ENCODE results near the gene ITGAE. TPM values are rescaled to one million over a fixed set of nuclear protein-coding genes. Genes with fewer than 3 reads are reported as not detected.

ITGAE gene
- total RNA-seq, 1 donor from 2014 or later = 17.1 TPM

DNA sequence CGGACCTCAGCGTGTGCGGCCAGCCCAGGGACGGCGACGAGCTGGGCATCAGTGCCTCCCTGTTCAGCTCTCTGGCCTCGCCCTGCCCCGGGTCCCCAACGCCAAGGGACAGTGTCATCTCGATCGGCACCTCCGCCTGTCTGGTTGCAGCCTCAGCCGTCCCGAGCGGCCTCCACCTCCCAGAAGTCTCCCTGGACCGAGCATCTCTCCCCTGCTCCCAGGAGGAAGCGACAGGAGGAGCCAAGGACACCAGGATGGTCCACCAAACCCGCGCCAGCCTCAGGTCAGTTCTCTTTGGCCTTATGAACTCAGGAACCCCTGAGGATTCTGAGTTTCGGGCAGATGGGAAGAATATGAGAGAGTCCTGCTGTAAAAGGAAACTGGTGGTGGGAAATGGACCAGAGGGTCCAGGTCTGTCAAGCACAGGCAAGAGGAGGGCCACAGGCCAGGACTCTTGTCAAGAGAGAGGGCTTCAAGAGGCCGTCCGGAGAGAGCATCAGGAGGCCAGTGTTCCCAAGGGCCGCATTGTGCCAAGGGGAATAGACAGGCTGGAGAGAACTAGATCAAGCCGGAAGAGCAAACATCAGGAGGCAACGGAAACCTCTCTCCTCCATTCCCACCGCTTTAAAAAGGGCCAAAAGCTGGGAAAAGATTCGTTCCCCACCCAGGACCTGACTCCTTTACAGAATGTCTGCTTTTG lies 76.5 kb downstream of the ITGAE start:
- Histone ChIP-seq H3K27me3 (ENCODE audit: control insufficient read depth, insufficient read depth, low read length) (no peaks in the 10 kb centered on the region), H3K4me3 (ENCODE audit: low read depth, low read length) (peak overlapping the region; percentile 57), H3K36me3 (ENCODE audit: control insufficient read depth, insufficient read depth, low read length) (no peaks in the 10 kb centered on the region)
- no peak for FAIRE-seq
- no peak for TF ChIP-seq CTCF (IDR thresholded peaks at IDR 0.05; ENCODE audit: insufficient read depth, low read length, severe bottlenecking)
- no peak for DNase-seq (ENCODE audit: low read depth)

DNA sequence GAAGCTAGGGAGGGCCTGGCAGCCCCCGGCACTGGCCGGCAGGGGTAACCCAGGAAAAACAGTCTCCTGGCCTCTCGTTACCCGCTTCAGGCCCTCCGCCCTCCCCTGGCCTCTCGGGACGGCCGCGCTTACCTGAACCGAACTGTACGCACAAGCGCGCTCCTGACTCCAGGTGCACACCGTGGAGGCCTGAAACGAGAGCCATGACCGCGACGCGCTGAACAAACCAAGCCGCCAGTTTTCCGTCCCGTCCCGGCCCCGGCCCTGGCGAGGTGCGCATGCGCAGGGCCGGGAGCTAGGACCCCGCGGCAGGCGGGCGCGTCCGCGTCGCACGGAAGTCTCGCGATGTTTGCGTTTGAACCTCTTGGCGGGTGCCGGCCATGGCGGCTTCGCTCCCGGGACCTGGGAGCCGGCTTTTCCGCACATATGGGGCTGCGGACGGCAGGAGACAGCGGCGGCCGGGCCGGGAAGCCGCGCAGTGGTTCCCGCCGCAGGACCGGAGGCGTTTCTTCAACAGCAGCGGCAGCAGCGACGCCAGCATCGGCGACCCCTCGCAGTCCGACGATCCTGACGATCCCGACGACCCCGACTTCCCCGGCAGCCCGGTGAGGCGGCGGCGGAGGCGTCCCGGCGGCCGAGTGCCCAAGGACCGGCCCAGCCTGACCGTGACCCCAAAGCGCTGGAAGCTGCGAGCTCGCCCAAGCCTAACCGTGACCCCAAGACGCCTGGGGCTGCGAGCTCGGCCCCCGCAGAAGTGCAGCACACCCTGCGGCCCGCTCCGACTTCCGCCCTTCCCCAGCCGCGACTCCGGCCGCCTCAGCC lies 77.2 kb downstream of the ITGAE start, which contains the start of gene HASPIN:
HASPIN (plus strand) TSS at position 348 of the 822 bp plus-strand sequence; CDS start at position 381, 33 bp downstream.
- Histone ChIP-seq H3K36me3 (ENCODE audit: control insufficient read depth, insufficient read depth, low read length) (peaks cover 1% of the 10 kb centered on the region), H3K4me3 (ENCODE audit: low read depth, low read length) (peak within 1 kb of the TSS; percentile 57), H3K27me3 (ENCODE audit: control insufficient read depth, insufficient read depth, low read length) (no peaks in the 10 kb centered on the region)
- DNase-seq (ENCODE audit: low read depth) = peak; percentile 69
- peak; percentile 21 for TF ChIP-seq CTCF (IDR thresholded peaks at IDR 0.05; ENCODE audit: insufficient read depth, low read length, severe bottlenecking)
- FAIRE-seq = no peak

DNA sequence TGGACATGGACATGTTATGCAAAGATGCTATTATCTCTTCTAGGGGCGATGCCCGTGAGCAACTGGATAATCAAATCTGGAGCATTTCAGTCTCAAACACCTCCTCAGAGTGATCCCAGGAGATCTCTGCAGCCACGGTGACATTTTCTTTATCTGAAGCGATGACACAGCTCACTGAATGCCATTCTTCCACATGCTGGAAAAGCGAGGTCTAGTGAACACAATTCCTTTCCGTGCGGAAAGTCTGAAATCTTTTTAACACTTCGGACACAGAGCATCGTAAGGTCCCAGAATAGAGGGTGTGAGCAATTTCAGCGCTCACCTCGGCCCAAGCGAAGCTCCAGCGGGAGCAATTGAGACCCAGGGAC lies 77.8 kb downstream of the ITGAE start:
- no peak for DNase-seq (ENCODE audit: low read depth)
- no peak for TF ChIP-seq CTCF (IDR thresholded peaks at IDR 0.05; ENCODE audit: insufficient read depth, low read length, severe bottlenecking)
- H3K36me3 ChIP-seq (ENCODE audit: control insufficient read depth, insufficient read depth, low read length) = peaks cover 3% of the 10 kb centered on the region
- H3K27me3 ChIP-seq (ENCODE audit: control insufficient read depth, insufficient read depth, low read length) = no peaks in the 10 kb centered on the region
- H3K4me3 ChIP-seq (ENCODE audit: low read depth, low read length) = peak overlapping the region; percentile 57
- no peak for FAIRE-seq

- Histone ChIP-seq H3K36me3 (ENCODE audit: control insufficient read depth, insufficient read depth, low read length) (peaks cover 4% of the 10 kb centered on the region), H3K4me3 (ENCODE audit: low read depth, low read length) (peak overlapping the region; percentile 57), H3K27me3 (ENCODE audit: control insufficient read depth, insufficient read depth, low read length) (no peaks in the 10 kb centered on the region)
- TF ChIP-seq CTCF (IDR thresholded peaks at IDR 0.05; ENCODE audit: insufficient read depth, low read length, severe bottlenecking) = no peak
- DNase-seq (ENCODE audit: low read depth) (no peak), FAIRE-seq (no peak)
These were observed 78.3 kb downstream of the ITGAE start for GRCh38 chr17:3722716-3723115.

DNA sequence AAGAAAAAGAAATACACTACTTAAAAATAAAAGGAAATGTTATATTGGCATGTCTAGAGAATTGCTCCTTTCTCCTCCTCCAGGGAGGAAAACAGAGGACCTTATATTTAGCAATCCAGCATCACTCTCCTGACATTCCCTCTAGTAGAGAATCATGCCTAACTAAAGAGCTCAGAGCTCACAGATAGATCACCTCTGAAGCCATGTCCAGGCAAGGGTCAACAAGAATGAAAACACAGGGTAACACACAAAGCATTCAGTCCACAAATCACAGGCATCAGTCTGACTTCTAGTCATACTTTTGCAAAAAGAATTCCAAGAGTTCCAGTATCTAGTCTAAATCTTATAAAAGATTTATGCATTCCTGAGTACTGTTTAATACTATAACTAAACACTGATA lies 81.7 kb downstream of the ITGAE start:
- DNase-seq (ENCODE audit: low read depth) (no peak), FAIRE-seq (no peak)
- Histone ChIP-seq H3K27me3 (ENCODE audit: control insufficient read depth, insufficient read depth, low read length) (no peaks in the 10 kb centered on the region), H3K36me3 (ENCODE audit: control insufficient read depth, insufficient read depth, low read length) (peaks cover 12% of the 10 kb centered on the region), H3K4me3 (ENCODE audit: low read depth, low read length) (no peak overlapping the region)
- TF ChIP-seq CTCF (IDR thresholded peaks at IDR 0.05; ENCODE audit: insufficient read depth, low read length, severe bottlenecking) = no peak

All from bronchial epithelial cell (primary cell).